AG04450 (cell line): ENCODE measurements around the gene CPLX1. TPM values are rescaled to one million over a fixed set of nuclear protein-coding genes. Genes with fewer than 3 reads are reported as not detected.

Experiments
- CTCF ChIA-PET: fragments of 300-600, 350-600 bp; formaldehyde crosslinking; extraction: SDS; loops from one replicate; lab custom pipeline; 2022; ENCODE audit warnings: antibody characterized with exemption, inconsistent platforms; lab: Charles Lee
- POLR2A ChIA-PET: fragments of 350-600 bp; formaldehyde crosslinking; extraction: SDS; loops from one replicate; lab custom pipeline; 2021; ENCODE audit warnings: antibody characterized with exemption, inconsistent platforms; lab: Yijun Ruan, JAX
- DNase-seq: peaks from one replicate; pipeline ENCODE4 v3.0.0-alpha.2; 2011; ENCODE audit warnings: low read depth, low spot score
- H3K27ac ChIP-seq: one replicate; pipeline ENCODE4 v1.5.1; 2012; ENCODE audit warnings: low read depth, low read length, control low read depth
- H3K27me3 ChIP-seq: one replicate; pipeline ENCODE4 v1.6.0; 2012; ENCODE audit warnings: low read length; ENCODE audit not compliant: control insufficient read depth, insufficient read depth
- H3K4me3 ChIP-seq: 2 replicates; pipeline ENCODE4 v1.5.1; 2011; ENCODE audit warnings: mild to moderate bottlenecking, low read depth, low read length, control low read depth
- H3K9me3 ChIP-seq: 2 replicates; pipeline ENCODE4 v1.5.1; 2012; ENCODE audit warnings: low read length; ENCODE audit not compliant: control insufficient read depth, insufficient read depth
- polyA plus RNA-seq: library from polyadenylated mRNA; depleted of rRNA; stranded (reverse); fragments of >200 nt; gene quantifications from 2 replicates; pipeline ENCODE4 v1.2.3, GENCODE V29; 2011
- TF ChIP-seq, protein P1 (sequence below): IDR thresholded peaks from 2 replicates; pipeline ENCODE4 v1.5.1; 2011; ENCODE audit warnings: low read depth, low read length, control low read depth, inconsistent platforms

CPLX1 gene
- polyA plus RNA-seq, 1 experiment: not detected

- DNase-seq: no peak
Observed at GRCh38 chr4:795726-796119, 30.2 kb downstream of the CPLX1 start.

GRCh38 chr4:794900-795725, 30.8 kb downstream of the CPLX1 start:
- no peak for DNase-seq
- Histone ChIP-seq H3K27me3 (peaks cover 67% of the 10 kb centered on the region), H3K4me3 (no peak overlapping the region), H3K9me3 (no peaks in the 10 kb centered on the region; the same call in 1 of the 2 replicates), H3K27ac (no peak overlapping the region)
- TF ChIP-seq, protein P1, sequence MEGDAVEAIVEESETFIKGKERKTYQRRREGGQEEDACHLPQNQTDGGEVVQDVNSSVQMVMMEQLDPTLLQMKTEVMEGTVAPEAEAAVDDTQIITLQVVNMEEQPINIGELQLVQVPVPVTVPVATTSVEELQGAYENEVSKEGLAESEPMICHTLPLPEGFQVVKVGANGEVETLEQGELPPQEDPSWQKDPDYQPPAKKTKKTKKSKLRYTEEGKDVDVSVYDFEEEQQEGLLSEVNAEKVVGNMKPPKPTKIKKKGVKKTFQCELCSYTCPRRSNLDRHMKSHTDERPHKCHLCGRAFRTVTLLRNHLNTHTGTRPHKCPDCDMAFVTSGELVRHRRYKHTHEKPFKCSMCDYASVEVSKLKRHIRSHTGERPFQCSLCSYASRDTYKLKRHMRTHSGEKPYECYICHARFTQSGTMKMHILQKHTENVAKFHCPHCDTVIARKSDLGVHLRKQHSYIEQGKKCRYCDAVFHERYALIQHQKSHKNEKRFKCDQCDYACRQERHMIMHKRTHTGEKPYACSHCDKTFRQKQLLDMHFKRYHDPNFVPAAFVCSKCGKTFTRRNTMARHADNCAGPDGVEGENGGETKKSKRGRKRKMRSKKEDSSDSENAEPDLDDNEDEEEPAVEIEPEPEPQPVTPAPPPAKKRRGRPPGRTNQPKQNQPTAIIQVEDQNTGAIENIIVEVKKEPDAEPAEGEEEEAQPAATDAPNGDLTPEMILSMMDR: no peak
- ChIA-PET POLR2A (interaction anchor here (1.7 kb wide), 1 partner anchor 14 kb away, joined by 4 read pairs; no protein-coding TSS in a partner anchor), CTCF (no interaction called here)

More at GRCh38 chr4:795726-796119, 30.2 kb downstream of the CPLX1 start:
- peaks cover 64% of the 10 kb centered on the region for H3K27me3 ChIP-seq
- ChIA-PET POLR2A (no interaction called here), CTCF (no interaction called here)
- H3K9me3 ChIP-seq: no peaks in the 10 kb centered on the region; the same call in 1 of the 2 replicates
- TF ChIP-seq, protein P1: no peak
- no peak overlapping the region for H3K27ac ChIP-seq
- no peak overlapping the region for H3K4me3 ChIP-seq

DNA sequence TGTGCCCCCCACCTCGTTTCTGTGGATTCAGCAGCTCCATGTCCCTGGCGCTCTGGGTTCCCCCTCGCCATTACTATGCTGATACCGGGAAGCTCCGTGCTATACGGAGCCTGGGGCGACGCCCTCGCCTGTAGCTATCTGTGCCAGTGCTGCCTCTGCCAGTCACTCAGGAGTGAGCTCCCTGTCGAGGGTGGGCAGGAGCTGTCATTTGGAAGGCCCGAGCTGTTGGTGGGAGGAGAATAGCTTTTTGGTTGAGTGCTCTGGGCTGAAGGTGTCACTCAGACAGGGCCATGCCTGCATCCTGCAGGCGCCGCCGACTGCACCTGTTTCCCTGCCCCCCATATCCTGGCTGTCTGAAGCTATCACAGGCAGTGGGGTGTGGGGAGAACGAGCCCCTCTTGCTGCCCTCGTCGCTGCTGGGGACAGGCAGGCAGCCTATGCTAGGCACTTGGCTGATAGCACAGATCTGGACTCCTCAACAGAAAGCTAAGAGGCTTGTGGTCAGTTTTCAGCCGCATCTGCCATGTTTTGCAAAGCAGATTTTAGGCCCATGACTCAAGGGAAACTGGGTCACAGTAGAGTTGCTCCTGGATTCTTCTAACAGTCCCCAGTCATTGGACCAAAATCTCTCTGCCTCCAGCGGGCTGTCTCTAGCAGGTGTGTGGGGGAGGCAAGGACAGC, 31.8 kb downstream of the CPLX1 start:
- no peak overlapping the region for H3K4me3 ChIP-seq
- no peak for DNase-seq
- no peak overlapping the region for H3K27ac ChIP-seq
- H3K27me3 ChIP-seq: peaks cover 66% of the 10 kb centered on the region
- TF ChIP-seq, protein P1: no peak
- ChIA-PET POLR2A (interaction anchor here (1.7 kb wide), 1 partner anchor 13 kb away, joined by 4 read pairs; no protein-coding TSS in a partner anchor), CTCF (no interaction called here)
- H3K9me3 ChIP-seq: no peaks in the 10 kb centered on the region; the same call in 1 of the 2 replicates

DNA sequence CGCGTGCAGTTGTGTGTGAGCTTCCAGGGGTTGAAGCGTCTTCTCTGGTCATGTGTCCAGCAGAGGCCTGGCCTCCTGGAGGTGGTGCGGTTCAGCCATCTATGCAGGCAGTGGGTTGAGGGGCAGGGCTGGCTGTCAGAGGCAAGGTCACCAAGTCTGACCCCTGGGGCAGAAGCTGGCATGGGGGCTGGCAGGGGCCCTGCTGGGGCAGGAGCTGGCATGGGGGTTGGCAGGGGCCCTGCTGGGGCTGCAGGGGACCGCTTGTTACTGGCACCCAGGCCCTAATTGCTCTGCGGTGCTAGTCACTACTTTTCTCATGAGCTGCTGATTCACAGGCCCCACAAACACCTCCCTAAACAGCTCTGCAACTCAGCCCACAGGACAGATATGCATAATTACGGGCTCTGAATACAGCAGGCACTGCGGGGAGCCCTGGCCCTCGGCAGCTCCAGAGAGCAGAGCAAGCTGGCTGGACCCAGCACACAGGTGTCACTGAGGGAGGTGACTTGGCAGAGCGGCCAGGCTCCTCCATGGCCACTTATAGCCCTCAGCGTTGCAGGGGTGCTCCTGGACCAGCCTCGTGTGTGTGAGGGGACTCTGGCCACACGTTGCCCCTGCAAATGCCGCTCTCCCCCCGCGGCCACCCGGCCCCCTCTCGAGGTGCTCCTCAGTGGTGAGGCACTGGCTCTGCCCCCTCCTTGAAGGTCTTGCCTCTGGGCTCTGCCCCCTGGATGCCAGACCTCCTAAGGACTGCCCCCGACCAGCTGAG, 32.7 kb downstream of the CPLX1 start:
- Histone ChIP-seq H3K27ac (no peak overlapping the region), H3K9me3 (no peaks in the 10 kb centered on the region; the same call in 1 of the 2 replicates), H3K4me3 (no peak overlapping the region), H3K27me3 (peaks cover 70% of the 10 kb centered on the region)
- DNase-seq: no peak
- TF ChIP-seq, protein P1: no peak
- POLR2A ChIA-PET: interaction anchor here (1.7 kb wide), 1 partner anchor 12 kb away, joined by 4 read pairs; no protein-coding TSS in a partner anchor
- CTCF ChIA-PET: no interaction called here
